Measurements from ENCODE around the gene CS.
A peak's percentile ranks its signal among the peaks of the same experiment; 100 is the strongest.

The CS gene

GRCh38 chr12:56242986-56243385 is 57.1 kb downstream of the CS start:
- DNase-seq = no peak

- no peak for DNase-seq
Measured at GRCh38 chr12:56241424-56242303, 58.5 kb downstream of the CS start.

- no peak for DNase-seq
Measured at GRCh38 chr12:56237552-56237951, 62.6 kb downstream of the CS start.

- DNase-seq = no peak
Measured at GRCh38 chr12:56236985-56237384, 63.1 kb downstream of the CS start.

GRCh38 chr12:56236091-56236490 is 64.0 kb downstream of the CS start:
- no peak for DNase-seq

- DNase-seq = no peak
Measured at GRCh38 chr12:56234746-56235436, 65.2 kb downstream of the CS start.

- DNase-seq = no peak
Measured at GRCh38 chr12:56231184-56231582, 68.9 kb downstream of the CS start.

GRCh38 chr12:56230432-56231183 is 69.5 kb downstream of the CS start:
- DNase-seq = no peak

- DNase-seq = no peak
Measured at GRCh38 chr12:56229916-56230431, 70.2 kb downstream of the CS start, which contains the start of gene SLC39A5. Gene SLC39A5 (plus strand): TSS chr12:56230051. CDS start chr12:56231275, 1,224 bp downstream.

GRCh38 chr12:56229082-56229481 is 71.0 kb downstream of the CS start:
- DNase-seq = no peak

GRCh38 chr12:56224954-56225353 is 75.2 kb downstream of the CS start:
- no peak for DNase-seq

GRCh38 chr12:56224102-56224701 is 75.9 kb downstream of the CS start, which contains the start of gene NABP2:
Gene NABP2 (plus strand): TSS chr12:56224342. CDS start chr12:56224857, 515 bp downstream.
- peak; percentile 92 to 97 for DNase-seq

- no peak for DNase-seq
Measured at GRCh38 chr12:56223571-56224101, 76.5 kb downstream of the CS start.

GRCh38 chr12:56222531-56222895 is 77.6 kb downstream of the CS start:
- no peak for DNase-seq

GRCh38 chr12:56221757-56222530 is 78.2 kb downstream of the CS start, which contains the start of gene RNF41:
Gene RNF41 (minus strand): TSS chr12:56221922. CDS start chr12:56214047, 7,875 bp downstream.
- DNase-seq = peak; percentile 94 to 96

Measured in NCI-H524 (cell line).